Adrenal gland (tissue), 12 donors: Measurements from ENCODE around the gene MAP3K20. TPM values are rescaled to one million over a fixed set of nuclear protein-coding genes. Genes with fewer than 3 reads are reported as not detected.

ENCODE experiments used
- DNase-seq, 7 donors: peaks; one replicate each; pipeline ENCODE4 v3.0.0-alpha.2; 2019 to 2020
- H3K27ac ChIP-seq, 5 donors: fragments of 200-600 bp; sonication (generic) in 4 of 5; 1 replicate in 3 of 5; 2 replicates in 2 of 5; pipeline versions ENCODE4 v1.5.1 to v1.8.0; 2016 to 2020; ENCODE audit warnings: mild to moderate bottlenecking in 1 of 5
- H3K27me3 ChIP-seq: fragments of 200-600 bp; 2 replicates; pipeline ENCODE4 v1.8.0; 2021
- H3K36me3 ChIP-seq, 2 donors: fragments of 200-600 bp; replicated peaks in 1 of 2; 1 replicate in 1 of 2; 2 replicates in 1 of 2; pipeline versions ENCODE4 v1.5.1 to v1.8.0; 2018 to 2022
- H3K4me1 ChIP-seq, 2 donors: fragments of 200-600 bp; replicated peaks in 1 of 2; 1 replicate in 1 of 2; 2 replicates in 1 of 2; pipeline versions ENCODE4 v1.5.1 to v1.8.0; 2018 to 2021
- H3K4me3 ChIP-seq, 4 donors: fragments of 200-600 bp; sonication (generic) in 3 of 4; one replicate each; pipeline ENCODE4 v1.5.1; 2016 to 2018
- H3K9me3 ChIP-seq, 3 donors: fragments of 200-600 bp; sonication (generic) in 1 of 3; replicated peaks in 1 of 3; 1 replicate in 2 of 3; 2 replicates in 1 of 3; pipeline versions ENCODE4 v1.5.1 to v1.8.0; 2016 to 2021
- CTCF ChIP-seq, 6 experiments: fragments of 450-650 bp in 4 of 6; fragments of 200-600 bp in 2 of 6; sonication (generic) in 1 of 6; IDR thresholded peaks; 1 replicate in 5 of 6; 2 replicates in 1 of 6; pipeline versions ENCODE4 v1.5.1 to v1.8.0; 2016 to 2021; ENCODE audit warnings: antibody characterized with exemption in 6 of 6, mild to moderate bottlenecking in 2 of 6, moderate library complexity in 1 of 6
- POLR2A ChIP-seq, 2 donors: fragments of 450-650 bp; IDR thresholded peaks; one replicate each; pipeline ENCODE4 v1.6.1; 2017; ENCODE audit warnings: antibody characterized with exemption in 2 of 2, mild to moderate bottlenecking in 2 of 2, moderate library complexity in 1 of 2
- WGBS, 4 donors: extraction: QIAGEN DNeasy Blood & Tissue Kit in 2 of 4; methylation state at CpG; one replicate each; pipeline versions ENCODE4 v1.1.5 to v1.1.7; 2013 to 2017; 5-methylcytosine and 5-hydroxymethylcytosine counted together
- intact Hi-C, 2 donors: fragments of 100-400 bp; cut with DNase I; formaldehyde crosslinking; loops; one replicate each; pipeline versions ENCODE4 v1.14.1 to v1.15.0; 2022 to 2023
- polyA plus RNA-seq, 3 donors: library from polyadenylated mRNA; stranded (reverse); fragments of 200-250 nt in 2 of 3; fragments of 350-450 nt in 1 of 3; fragmentation: Illumina TruSeq in 1 of 3; extraction: RNeasy Lipid Tissue Mini Kit (QIAGEN cat#74804) in 1 of 3; gene quantifications; one replicate each; pipeline ENCODE4 v1.2.3, GENCODE V29; 2013 to 2014
- total RNA-seq, 9 donors: library from RNA; depleted of rRNA in 4 of 9; stranded (reverse); fragments of >200 nt in 4 of 9; fragments of 120-200 nt in 1 of 9; fragmentation: NEBNext Ultra II Directional in 1 of 9; extraction: Animal tissue kit (Norgen Biotek cat#: 25700) in 1 of 9; gene quantifications; one replicate each; pipeline versions ENCODE4 v1.1.0 to v1.2.4, GENCODE V29; 2013 to 2023
- donor health status: healthy with polysubstance abuse.
- donor health status: Bipolar disorder and iron deficiency.
- donor health status: DM: yes; HTN: yes; CAD: no.
- donor health status: DM: no; HTN: no; CAD: no.
- donor health status: DM: no; HTN: no; CAD: no.
- donor health status: DM: yes; HTN: yes; CAD: no.

The MAP3K20 gene
- total and polyA plus RNA-seq, 12 donors: 8.1 to 54.2 (median 25.4) TPM

- TF ChIP-seq POLR2A (IDR thresholded peaks at IDR 0.05): no peak
- no peak for TF ChIP-seq CTCF (IDR thresholded peaks at IDR 0.05)
- no peak overlapping the region for H3K27ac ChIP-seq
- no peak overlapping the region for H3K4me3 ChIP-seq
- no peaks in the 10 kb centered on the region for H3K4me1 ChIP-seq
- DNase-seq: no peak
- H3K27me3 ChIP-seq: no peaks in the 10 kb centered on the region
- H3K9me3 ChIP-seq: no peaks in the 10 kb centered on the region
- intact Hi-C loops: loop anchor here in 1 of 2 donors (10.0 kb wide), 1 partner anchor 411 kb away; no protein-coding TSS in a partner anchor
- WGBS, 4 donors: 95 to 100% (median 99%) methylated on average over 1 of the region's 1 CpG
- H3K36me3 ChIP-seq: no peaks in the 10 kb centered on the region
Measured at GRCh38 chr2:173216051-173216450, 140.4 kb downstream of the MAP3K20 start.

- H3K9me3 ChIP-seq: no peaks in the 10 kb centered on the region
- no peak overlapping the region for H3K4me3 ChIP-seq
- DNase-seq: no peak
- TF ChIP-seq CTCF (IDR thresholded peaks at IDR 0.05): no peak
- no peak for TF ChIP-seq POLR2A (IDR thresholded peaks at IDR 0.05)
- WGBS, 4 donors: 61 to 96% (median 95%) methylated on average over 2 of the region's 2 CpGs
- intact Hi-C loops: loop anchor here in 1 of 2 donors (10.0 kb wide), 1 partner anchor 412 kb away; no protein-coding TSS in a partner anchor
- H3K36me3 ChIP-seq: no peaks in the 10 kb centered on the region
- H3K27ac ChIP-seq: no peak overlapping the region
- H3K4me1 ChIP-seq: no peaks in the 10 kb centered on the region
- no peaks in the 10 kb centered on the region for H3K27me3 ChIP-seq
Measured at GRCh38 chr2:173216668-173217067, 141.0 kb downstream of the MAP3K20 start.

- H3K27ac ChIP-seq: no peak overlapping the region
- DNase-seq: no peak
- TF ChIP-seq POLR2A (IDR thresholded peaks at IDR 0.05): no peak
- WGBS, 4 donors: 82 to 90% (median 86%) methylated on average over 19 to 20 of the region's 20 CpGs
- H3K36me3 ChIP-seq: no peaks in the 10 kb centered on the region
- intact Hi-C loops: loop anchor here in 1 of 2 donors (10.0 kb wide), 1 partner anchor 412 kb away; no protein-coding TSS in a partner anchor
- no peaks in the 10 kb centered on the region for H3K9me3 ChIP-seq
- H3K4me3 ChIP-seq: no peak overlapping the region
- H3K4me1 ChIP-seq: no peaks in the 10 kb centered on the region
- no peaks in the 10 kb centered on the region for H3K27me3 ChIP-seq
Measured at GRCh38 chr2:173217116-173217840, 141.6 kb downstream of the MAP3K20 start.

GRCh38 chr2:173218326-173219056, 142.8 kb downstream of the MAP3K20 start:
- Histone ChIP-seq H3K27me3 (no peaks in the 10 kb centered on the region), H3K36me3 (no peaks in the 10 kb centered on the region), H3K27ac (no peak overlapping the region), H3K4me3 (no peak overlapping the region), H3K9me3 (no peaks in the 10 kb centered on the region), H3K4me1 (no peaks in the 10 kb centered on the region)
- 62 to 73% (median 68%) methylated on average over 6 of the region's 6 CpGs for WGBS, 4 donors
- DNase-seq: no peak
- TF ChIP-seq CTCF (IDR thresholded peaks at IDR 0.05): no peak
- TF ChIP-seq POLR2A (IDR thresholded peaks at IDR 0.05): no peak
- intact Hi-C loops: loop anchor here in 1 of 2 donors (10.0 kb wide), 1 partner anchor 414 kb away; no protein-coding TSS in a partner anchor
